H1 (cell line): ENCODE measurements around the gene SLC9A7. TPM values are rescaled to one million over a fixed set of nuclear protein-coding genes. Genes with fewer than 3 reads are reported as not detected.

ENCODE experiments used
- ATF3 ChIP-seq: IDR thresholded peaks from 2 replicates; pipeline ENCODE4 v1.6.1; 2011; ENCODE audit warnings: low read depth, mild to moderate bottlenecking, low read length; ENCODE audit not compliant: insufficient read depth
- BCL11A ChIP-seq, 2 experiments: IDR thresholded peaks; one replicate each; pipeline ENCODE4 v1.6.1; 2011; ENCODE audit warnings: low read depth in 2 of 2, low read length in 2 of 2, mild to moderate bottlenecking in 2 of 2
- CTBP2 ChIP-seq: IDR thresholded peaks from 2 replicates; pipeline ENCODE4 v1.7.0; 2011; ENCODE audit warnings: borderline replicate concordance, mild to moderate bottlenecking, moderate library complexity, mixed read lengths, low read length; ENCODE audit not compliant: insufficient read depth, insufficient read length
- GABPA ChIP-seq: IDR thresholded peaks from 2 replicates; pipeline ENCODE4 v1.6.1; 2011; ENCODE audit warnings: mild to moderate bottlenecking, low read length, moderate library complexity, borderline replicate concordance; ENCODE audit not compliant: insufficient read depth
- HDAC2 ChIP-seq, 2 experiments: fragments of 300-600 bp in 1 of 2; sonication (generic) in 1 of 2; IDR thresholded peaks; 2 replicates each; pipeline ENCODE4 v1.6.1; 2011 to 2012; ENCODE audit warnings: low read depth in 2 of 2, low read length in 2 of 2, mild to moderate bottlenecking in 2 of 2, moderate library complexity in 2 of 2, borderline replicate concordance in 1 of 2, inconsistent platforms in 1 of 2
- RAD21 ChIP-seq, 2 experiments: IDR thresholded peaks in 1 of 2; conservative IDR thresholded peaks in 1 of 2; 2 replicates each; pipeline ENCODE4 v1.6.1; 2011; ENCODE audit warnings: low read depth in 2 of 2, low read length in 2 of 2, improper control_type of control experiment in 1 of 2, inconsistent platforms in 1 of 2, mild to moderate bottlenecking in 1 of 2, moderate library complexity in 1 of 2
- SP2 ChIP-seq: IDR thresholded peaks from 2 replicates; pipeline ENCODE4 v1.6.1; 2012; ENCODE audit warnings: mild to moderate bottlenecking, low read length, inconsistent platforms
- ZNF274 ChIP-seq: IDR thresholded peaks from 2 replicates; pipeline ENCODE4 v1.7.0; 2012; ENCODE audit warnings: low read length, borderline replicate concordance; ENCODE audit errors: extremely low read depth
- polyA plus RNA-seq, 7 experiments: library from polyadenylated mRNA; depleted of rRNA in 3 of 7; stranded (reverse) in 5 of 7; unstranded in 2 of 7; fragments of >200 nt in 5 of 7; fragments of 200-250 nt in 2 of 7; gene quantifications; 1 replicate in 5 of 7; 2 replicates in 1 of 7; 4 replicates in 1 of 7; pipeline versions ENCODE4 v1.2.1 to v1.2.3, GENCODE V29; 2011 to 2013; ENCODE audit warnings: missing spikeins in 2 of 7, mixed read lengths in 2 of 7
- total RNA-seq: library from RNA; stranded (reverse); fragmentation: NEBNext Ultra II Directional; extraction: Animal tissue kit (Norgen Biotek cat#: 25700); gene quantifications from 2 replicates; pipeline ENCODE4 v1.2.1, GENCODE V29; 2021

SLC9A7 gene
- total and polyA plus RNA-seq, 2 of the 8 experiments (the other 6 are each of a cell fraction or from before 2014, with no cell fraction given), result 6.7 to 17.2 TPM

DNA sequence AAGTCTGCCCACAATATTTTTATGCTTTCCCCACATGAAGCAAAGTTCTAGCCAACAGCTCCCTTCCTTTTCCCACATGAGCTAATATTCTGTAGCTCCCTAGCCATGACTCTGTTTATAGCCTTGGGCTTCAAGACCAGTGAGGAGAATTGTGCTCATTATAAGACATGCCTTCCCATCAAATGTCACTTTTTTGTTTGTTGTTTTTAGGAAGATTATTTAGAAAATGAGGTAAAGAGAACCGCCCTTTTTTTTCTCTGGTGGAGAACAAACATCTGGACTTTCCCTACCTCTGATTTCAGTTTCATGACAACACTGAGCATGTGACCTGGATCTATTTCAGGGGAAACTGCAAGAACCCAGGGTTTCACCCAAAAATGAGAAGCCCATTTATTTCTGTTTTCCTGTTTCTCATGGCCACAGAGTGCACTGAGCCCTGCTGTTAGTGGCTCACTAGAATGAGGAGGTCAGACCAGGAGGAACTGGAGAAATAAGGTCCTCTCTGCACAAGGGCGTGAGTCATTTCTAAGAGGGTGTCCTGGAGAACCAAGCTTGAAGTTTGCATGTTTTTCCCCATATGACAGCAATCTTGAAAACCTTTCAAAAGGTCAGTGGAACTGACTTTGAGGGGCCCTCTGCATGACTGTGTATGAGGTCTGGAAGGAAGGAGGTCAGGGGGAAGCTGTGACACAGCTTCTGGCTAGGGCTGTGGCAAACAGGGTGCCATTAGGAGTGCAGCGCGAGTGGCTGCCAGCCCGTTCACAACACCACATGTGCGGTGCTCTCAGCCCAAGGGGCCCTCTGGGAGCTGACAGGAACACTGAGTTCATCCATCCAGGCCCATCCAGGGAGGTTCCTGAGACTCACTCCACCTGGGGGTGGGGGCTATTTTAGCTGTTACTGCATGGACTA, 130.2 kb downstream of the SLC9A7 start (continued):
- TF ChIP-seq SP2, result no peak
- TF ChIP-seq ZNF274, result no peak
- TF ChIP-seq GABPA, result no peak
- TF ChIP-seq BCL11A (IDR thresholded peaks at IDR 0.05; ENCODE audit: low read depth in 2 of 2, low read length in 2 of 2), result no peak
- no peak for TF ChIP-seq ATF3
- no peak for TF ChIP-seq RAD21 (IDR thresholded peaks at IDR 0.05 in 1 of 2, conservative IDR thresholded peaks at IDR 0.05 in 1 of 2; ENCODE audit: low read depth in 2 of 2, low read length in 2 of 2)
- no peak for TF ChIP-seq CTBP2
- no peak for TF ChIP-seq HDAC2 (IDR thresholded peaks at IDR 0.05; ENCODE audit: borderline replicate concordance in 1 of 2, low read depth in 2 of 2, low read length in 2 of 2)
- TF ChIP-seq, all 59 proteins: peak for 0
